Common myeloid progenitor, CD34-positive (primary cell): ENCODE data around the gene GRID1.

Experiments used
- CTCF ChIA-PET: fragments of 350-600 bp; sonication (Branson Sonifier 250); formaldehyde crosslinking; loops from one replicate; lab custom pipeline; 2021; ENCODE audit warnings: antibody characterized with exemption; lab: Charles Lee
- POLR2A ChIA-PET: fragments of 350-600 bp; sonication (Branson Sonifier 250); formaldehyde crosslinking; loops from one replicate; lab custom pipeline; 2021; ENCODE audit warnings: antibody characterized with exemption; lab: Charles Lee
- DNase-seq, 3 donors: peaks; one replicate each; pipeline versions ENCODE4 v3.0.0 to v3.0.0-alpha.2; 2013
- H3K27ac ChIP-seq, 2 experiments: 1 replicate in 1 of 2; 2 replicates in 1 of 2; pipeline ENCODE4 v1.7.0; 2013; ENCODE audit warnings: inconsistent platforms in 2 of 2, low read length in 2 of 2, mild to moderate bottlenecking in 2 of 2, low read depth in 1 of 2, moderate library complexity in 1 of 2; ENCODE audit not compliant: severe bottlenecking in 2 of 2, insufficient read depth in 1 of 2, poor library complexity in 1 of 2
- H3K27me3 ChIP-seq, 5 experiments: replicated peaks in 2 of 5; 1 replicate in 3 of 5; 2 replicates in 2 of 5; pipeline versions ENCODE4 v1.6.1 to v1.7.0; 2013; ENCODE audit warnings: low read length in 4 of 5, mild to moderate bottlenecking in 2 of 5, moderate library complexity in 2 of 5, inconsistent platforms in 1 of 5; ENCODE audit not compliant: insufficient read depth in 5 of 5, control insufficient read depth in 4 of 5
- H3K36me3 ChIP-seq, 4 experiments: 1 replicate in 2 of 4; 2 replicates in 2 of 4; pipeline versions ENCODE4 v1.6.1 to v1.7.0; 2013; ENCODE audit warnings: low read length in 3 of 4, control low read depth in 1 of 4, mild to moderate bottlenecking in 1 of 4; ENCODE audit not compliant: control insufficient read depth in 4 of 4, insufficient read depth in 4 of 4
- H3K4me1 ChIP-seq, 4 experiments: 1 replicate in 3 of 4; 2 replicates in 1 of 4; pipeline versions ENCODE4 v1.6.1 to v1.7.1; 2013; ENCODE audit warnings: low read length in 3 of 4, mild to moderate bottlenecking in 3 of 4, control low read depth in 1 of 4, inconsistent platforms in 1 of 4, moderate library complexity in 1 of 4; ENCODE audit not compliant: control insufficient read depth in 4 of 4, insufficient read depth in 4 of 4; ENCODE audit errors: control extremely low read depth in 1 of 4
- H3K4me3 ChIP-seq, 7 experiments: 1 replicate in 4 of 7; 2 replicates in 3 of 7; pipeline versions ENCODE4 v1.5.1 to v1.7.0; 2013; ENCODE audit warnings: mild to moderate bottlenecking in 7 of 7, low read length in 6 of 7, moderate library complexity in 6 of 7, inconsistent platforms in 2 of 7, low read depth in 2 of 7, control low read depth in 1 of 7; ENCODE audit not compliant: insufficient read depth in 4 of 7, control insufficient read depth in 1 of 7; ENCODE audit errors: extremely low read depth in 1 of 7
- H3K9me3 ChIP-seq, 5 experiments: 1 replicate in 4 of 5; 2 replicates in 1 of 5; pipeline versions ENCODE4 v1.6.1 to v1.7.1; 2013; ENCODE audit warnings: low read length in 4 of 5, mild to moderate bottlenecking in 2 of 5, inconsistent platforms in 1 of 5, low read depth in 1 of 5, moderate library complexity in 1 of 5; ENCODE audit not compliant: control insufficient read depth in 4 of 5, insufficient read depth in 2 of 5; ENCODE audit errors: control extremely low read depth in 1 of 5
- WGBS: methylation state at CpG from one replicate; pipeline ENCODE4 v1.1.5; 2013; ENCODE audit not compliant: insufficient coverage; 5-methylcytosine and 5-hydroxymethylcytosine counted together

Gene GRID1

DNA sequence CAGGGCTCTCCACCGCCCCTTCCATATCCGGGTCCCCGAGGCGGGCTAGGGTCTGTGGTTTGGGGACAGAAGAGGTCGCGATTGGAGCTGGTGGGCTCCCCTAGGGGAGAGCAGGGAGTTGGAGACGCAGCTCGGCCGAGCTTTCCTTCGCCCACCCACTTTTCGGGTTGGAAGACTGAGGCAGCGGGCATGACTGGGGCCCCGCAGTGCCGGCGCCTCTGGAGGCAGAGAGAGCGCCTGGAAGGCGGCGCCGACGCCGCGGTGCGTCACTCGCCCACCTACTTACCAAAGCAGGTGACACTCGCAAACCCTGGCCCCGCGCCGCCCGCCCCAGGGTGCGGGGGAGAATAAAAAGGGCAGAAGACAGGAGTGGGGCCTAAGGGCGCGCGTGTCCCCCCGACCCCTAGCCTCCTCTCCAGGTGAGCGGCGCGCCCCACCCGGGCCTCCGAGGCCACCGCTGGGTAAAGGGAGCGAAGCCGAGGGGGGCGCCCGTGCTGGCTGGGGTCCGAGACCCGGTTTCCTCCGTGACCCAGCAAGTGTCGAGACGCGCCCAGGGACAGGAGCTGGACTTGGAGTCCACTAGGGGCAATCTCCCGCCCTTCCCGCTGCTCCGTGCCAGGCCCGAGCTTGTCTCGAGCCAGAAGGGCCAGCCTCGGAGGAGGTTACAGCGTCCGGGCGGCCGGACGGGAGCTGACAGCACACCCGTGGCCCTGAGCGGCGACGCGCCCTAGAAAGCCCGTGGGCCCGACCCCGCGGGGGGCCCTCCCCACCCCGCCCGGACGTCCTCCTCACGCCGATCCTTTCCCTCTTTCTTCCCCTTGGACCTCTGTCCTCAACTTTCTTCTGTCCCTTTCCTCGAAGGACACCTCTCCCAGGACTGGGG lies 34.4 kb upstream of the GRID1 start:
- Histone ChIP-seq H3K27ac (no peak overlapping the region), H3K9me3 (no peaks in the 10 kb centered on the region), H3K4me3 (peak overlapping the region; percentile 46 to 79 (median 72)), H3K36me3 (no peaks in the 10 kb centered on the region), H3K27me3 (peaks cover 0 to 24% (median 5%) of the 10 kb centered on the region in 5 experiments), H3K4me1 (peaks cover 0 to 28% (median 24%) of the 10 kb centered on the region in 4 experiments)
- WGBS = 0% methylated on average over 39 of the region's 76 CpGs
- peak in 2 of 3 donors; percentile 55 to 72 for DNase-seq
- POLR2A ChIA-PET = interaction anchor here (1.6 kb wide), 1 partner anchor 11 kb away, joined by 8 read pairs; no protein-coding TSS in a partner anchor
- CTCF ChIA-PET = interaction anchor here (0.7 to 5.0 kb wide), 19 partner anchors 8 to 499 kb away, joined by 3 to 25 read pairs (median 4); no protein-coding TSS in a partner anchor

DNA sequence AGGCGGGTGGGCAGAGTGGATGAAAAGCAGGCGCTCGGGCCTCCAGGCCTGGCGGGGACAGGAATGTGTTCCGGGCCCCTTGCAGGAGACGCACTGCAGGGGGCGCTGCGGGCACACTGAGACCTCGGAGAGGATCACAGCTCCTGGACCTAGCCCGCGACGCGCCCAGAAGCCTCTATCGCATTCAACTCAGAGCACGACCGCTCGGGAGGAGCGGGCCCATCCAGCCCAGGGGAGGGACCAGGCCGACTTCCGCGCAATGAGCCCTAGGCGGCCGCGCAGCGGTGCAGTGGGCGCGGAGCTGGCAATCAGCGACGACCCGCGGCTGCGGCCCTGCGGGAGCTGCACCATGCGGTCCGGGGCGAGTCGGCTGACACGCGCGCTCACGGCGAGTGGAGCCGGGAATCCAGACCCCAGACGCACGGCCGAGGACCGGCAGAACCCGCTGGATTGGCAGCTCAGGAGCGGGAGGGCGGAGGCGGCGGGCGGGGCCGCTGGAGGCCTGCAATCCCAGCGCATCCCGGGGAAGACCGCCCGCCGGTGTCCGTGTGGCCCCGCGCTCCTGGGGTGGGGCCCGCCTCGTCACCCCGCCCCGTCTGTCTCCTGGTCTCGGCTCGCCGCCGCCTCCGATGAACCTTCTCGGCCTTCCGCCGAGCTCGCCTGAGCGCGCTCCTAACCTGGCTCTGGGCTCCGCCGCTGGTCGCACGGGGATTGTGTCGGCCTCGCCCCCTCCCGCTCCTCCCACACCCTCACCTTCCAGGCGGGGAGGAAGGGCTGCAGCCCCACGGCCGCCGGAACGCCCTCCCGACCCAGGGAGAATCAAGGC lies 33.5 kb upstream of the GRID1 start:
- DNase-seq = peak; percentile 94 to 96 (median 96)
- Histone ChIP-seq H3K4me3 (peak overlapping the region; percentile 46 to 79 (median 72)), H3K27me3 (peaks cover 0 to 24% (median 5%) of the 10 kb centered on the region in 5 experiments), H3K36me3 (no peaks in the 10 kb centered on the region), H3K4me1 (peaks cover 0 to 28% (median 24%) of the 10 kb centered on the region in 4 experiments), H3K27ac (no peak overlapping the region), H3K9me3 (no peaks in the 10 kb centered on the region)
- WGBS = under 1% methylated on average over 76 of the region's 90 CpGs
- POLR2A ChIA-PET = interaction anchor here (0.6 to 1.6 kb wide), 2 partner anchors 12 to 229 kb away, joined by 3 to 8 read pairs; no protein-coding TSS in a partner anchor
- CTCF ChIA-PET = interaction anchor here (0.5 to 5.0 kb wide), 19 partner anchors 9 to 500 kb away, joined by 3 to 25 read pairs (median 4); no protein-coding TSS in a partner anchor

GRCh38 chr10:86399514-86399878 lies 32.9 kb upstream of the GRID1 start:
- peak overlapping the region in 3 of 7 experiments; percentile 72 to 79 (median 74) for H3K4me3 ChIP-seq
- POLR2A ChIA-PET = interaction anchor here (0.6 to 1.6 kb wide), 2 partner anchors 12 to 229 kb away, joined by 3 to 8 read pairs; no protein-coding TSS in a partner anchor

GRCh38 chr10:86397120-86397519 lies 30.5 kb upstream of the GRID1 start:
- no peaks in the 10 kb centered on the region for H3K9me3 ChIP-seq
- H3K4me3 ChIP-seq = no peak overlapping the region
- no peak for DNase-seq
- no peaks in the 10 kb centered on the region for H3K36me3 ChIP-seq
- H3K27me3 ChIP-seq = peaks cover 0 to 15% (median 4%) of the 10 kb centered on the region in 5 experiments
- WGBS = 79% methylated on average over 6 of the region's 7 CpGs
- H3K27ac ChIP-seq = no peak overlapping the region
- POLR2A ChIA-PET = no interaction called here
- CTCF ChIA-PET = interaction anchor here (1.7 to 5.0 kb wide), 2 partner anchors 10 kb away, joined by 7 to 25 read pairs; no protein-coding TSS in a partner anchor
- peaks cover 0 to 23% (median 22%) of the 10 kb centered on the region in 4 experiments for H3K4me1 ChIP-seq

More at GRCh38 chr10:86399514-86399878, 32.9 kb upstream of the GRID1 start:
- WGBS = 84% methylated on average over 4 of the region's 9 CpGs
- peaks cover 0 to 24% (median 5%) of the 10 kb centered on the region in 5 experiments for H3K27me3 ChIP-seq
- no peaks in the 10 kb centered on the region for H3K36me3 ChIP-seq
- CTCF ChIA-PET = interaction anchor here (0.5 to 5.0 kb wide), 14 partner anchors 12 to 500 kb away, joined by 3 to 25 read pairs (median 4); no protein-coding TSS in a partner anchor
- H3K9me3 ChIP-seq = no peaks in the 10 kb centered on the region
- no peak for DNase-seq
- no peak overlapping the region for H3K27ac ChIP-seq
- peaks cover 0 to 28% (median 24%) of the 10 kb centered on the region in 4 experiments for H3K4me1 ChIP-seq

DNA sequence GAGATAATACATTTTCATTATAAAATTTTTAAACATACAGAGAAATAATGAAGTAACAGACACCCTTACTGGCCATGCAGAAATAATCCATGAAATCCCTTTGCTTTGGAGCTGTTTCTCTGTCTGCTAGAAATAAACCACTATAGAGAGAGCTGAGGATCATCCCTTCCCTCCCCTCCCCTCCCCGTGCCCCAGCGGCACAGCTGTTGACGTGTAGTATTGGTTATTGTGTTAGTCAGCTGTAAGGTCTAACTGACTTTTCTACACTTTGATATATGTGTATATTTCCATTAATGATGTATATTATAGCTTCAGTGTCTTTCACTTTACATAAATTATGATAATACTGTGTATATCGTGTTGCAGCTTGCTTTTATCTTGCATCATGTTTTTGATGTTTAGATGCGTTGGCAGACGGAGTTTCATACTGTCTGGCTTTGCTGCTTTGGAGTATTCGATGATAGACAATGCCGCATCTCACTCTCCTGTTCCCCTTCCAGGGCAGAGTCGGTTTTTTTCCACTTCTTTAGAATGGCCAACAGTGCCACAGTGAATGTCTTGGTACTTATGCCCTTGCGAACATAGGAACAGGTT lies 27.4 kb upstream of the GRID1 start:
- 87% methylated on average over 6 of the region's 10 CpGs for WGBS
- Histone ChIP-seq H3K9me3 (no peaks in the 10 kb centered on the region), H3K27ac (no peak overlapping the region), H3K4me1 (peaks cover 0 to 8% (median 7%) of the 10 kb centered on the region in 4 experiments), H3K4me3 (no peak overlapping the region), H3K27me3 (peaks cover 0 to 22% (median 15%) of the 10 kb centered on the region in 5 experiments), H3K36me3 (no peaks in the 10 kb centered on the region)
- no peak for DNase-seq
- POLR2A ChIA-PET = no interaction called here
- CTCF ChIA-PET = interaction anchor here (1.8 kb wide), 1 partner anchor 191 kb away, joined by 8 read pairs; no protein-coding TSS in a partner anchor

DNA sequence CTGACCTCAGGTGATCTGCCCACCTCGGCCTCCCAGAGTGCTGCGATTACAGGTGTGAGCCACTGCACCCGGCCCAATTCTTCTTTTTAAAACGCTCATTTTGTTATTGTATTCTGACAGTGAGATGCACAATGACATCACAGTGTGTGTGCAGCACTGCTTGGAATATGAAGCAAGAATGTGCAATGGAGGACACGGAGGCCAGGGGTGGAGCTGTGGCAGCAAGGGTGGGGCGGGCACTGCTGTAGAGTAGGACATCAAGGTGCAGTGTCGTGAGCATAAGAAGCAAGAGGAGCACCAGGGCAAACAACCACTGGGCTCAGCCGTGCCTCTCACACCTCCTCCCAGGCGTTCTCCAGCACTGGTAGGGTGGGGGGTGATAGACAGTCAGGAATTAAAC lies 26.8 kb upstream of the GRID1 start:
- 98% methylated on average over 4 of the region's 9 CpGs for WGBS
- Histone ChIP-seq H3K36me3 (no peaks in the 10 kb centered on the region), H3K27me3 (peaks cover 0 to 26% (median 17%) of the 10 kb centered on the region in 5 experiments), H3K4me3 (no peak overlapping the region), H3K9me3 (no peaks in the 10 kb centered on the region), H3K4me1 (peaks cover 0 to 8% (median 7%) of the 10 kb centered on the region in 4 experiments), H3K27ac (no peak overlapping the region)
- DNase-seq = no peak
- ChIA-PET POLR2A (no interaction called here), CTCF (interaction anchor here (1.8 kb wide), 1 partner anchor 192 kb away, joined by 8 read pairs; no protein-coding TSS in a partner anchor)
